Hepatocyte (in vitro differentiated cells): ENCODE results near the gene KCNN3. TPM values are rescaled to one million over a fixed set of nuclear protein-coding genes. Genes with fewer than 3 reads are reported as not detected.

Experiments used
- DNase-seq: peaks from one replicate; pipeline ENCODE4 v3.0.0-alpha.2; 2016; ENCODE audit warnings: low spot score
- H2AFZ ChIP-seq: fragments of 200-600 bp; sonication (generic); 2 replicates; pipeline ENCODE4 v1.6.0; 2016; ENCODE audit warnings: antibody characterized with exemption, mild to moderate bottlenecking
- H3K27ac ChIP-seq: fragments of 200-600 bp; sonication (generic); 2 replicates; pipeline ENCODE4 v1.5.1; 2016; ENCODE audit warnings: mild to moderate bottlenecking
- H3K27me3 ChIP-seq: fragments of 200-600 bp; sonication (generic); 2 replicates; pipeline ENCODE4 v1.6.1; 2016
- H3K36me3 ChIP-seq: fragments of 200-600 bp; sonication (generic); replicated peaks from 2 replicates; pipeline ENCODE4 v1.5.1; 2016; ENCODE audit warnings: low read depth; ENCODE audit not compliant: insufficient read depth
- H3K4me1 ChIP-seq: fragments of 200-600 bp; sonication (generic); 2 replicates; pipeline ENCODE4 v1.5.1; 2016; ENCODE audit warnings: mild to moderate bottlenecking, moderate library complexity; ENCODE audit not compliant: insufficient read depth
- H3K4me2 ChIP-seq: fragments of 200-600 bp; sonication (generic); 2 replicates; pipeline ENCODE4 v1.6.0; 2016
- H3K4me3 ChIP-seq: fragments of 200-600 bp; sonication (generic); 2 replicates; pipeline ENCODE4 v1.5.1; 2016; ENCODE audit warnings: mild to moderate bottlenecking
- H3K79me2 ChIP-seq: fragments of 200-600 bp; sonication (generic); 2 replicates; pipeline ENCODE4 v1.6.0; 2017; ENCODE audit warnings: mild to moderate bottlenecking
- H3K9me2 ChIP-seq: fragments of 200-600 bp; sonication (generic); replicated peaks from 2 replicates; pipeline ENCODE4 v1.6.0; 2017; ENCODE audit warnings: mild to moderate bottlenecking; ENCODE audit not compliant: insufficient read depth
- H3K9me3 ChIP-seq: fragments of 200-600 bp; sonication (generic); 2 replicates; pipeline ENCODE4 v1.5.1; 2016; ENCODE audit warnings: low read depth, mild to moderate bottlenecking
- H4K20me1 ChIP-seq: fragments of 200-600 bp; sonication (generic); 2 replicates; pipeline ENCODE4 v1.6.0; 2016; ENCODE audit warnings: mild to moderate bottlenecking; ENCODE audit not compliant: insufficient read depth, poor library complexity, severe bottlenecking
- CTCF ChIP-seq: fragments of 200-600 bp; sonication (generic); IDR thresholded peaks from 2 replicates; pipeline ENCODE4 v1.5.1; 2016; ENCODE audit warnings: antibody characterized with exemption, mild to moderate bottlenecking; ENCODE audit not compliant: poor library complexity
- EZH2 ChIP-seq: fragments of 200-600 bp; sonication (generic); IDR thresholded peaks from 2 replicates; pipeline ENCODE4 v1.6.1; 2016; ENCODE audit warnings: antibody characterized with exemption, mild to moderate bottlenecking, borderline replicate concordance
- EZH2phosphoT487 ChIP-seq: fragments of 200-600 bp; sonication (generic); IDR thresholded peaks from one replicate; pipeline ENCODE4 v1.6.1; 2018; ENCODE audit warnings: antibody characterized with exemption, mild to moderate bottlenecking, low read depth, moderate library complexity; ENCODE audit not compliant: unreplicated experiment, severe bottlenecking
- WGBS: methylation state at CpG from one replicate; pipeline ENCODE4 v1.1.6; 2016; ENCODE audit warnings: low lambda C conversion rate; ENCODE audit errors: missing lambda C conversion rate; 5-methylcytosine and 5-hydroxymethylcytosine counted together
- polyA plus RNA-seq: library from polyadenylated mRNA; unstranded; fragments of >200 nt; fragmentation: Nextera tagmentation; extraction: Ambion mirVana; gene quantifications from 2 replicates; pipeline ENCODE4 v1.2.1, GENCODE V29; 2016
- total RNA-seq: library from RNA; depleted of rRNA; stranded (reverse); fragments of >200 nt; gene quantifications from 2 replicates; pipeline ENCODE4 v1.2.3, GENCODE V29; 2014

KCNN3 gene
- total RNA-seq (0.36 and 0.67 TPM in 2 replicates), polyA plus RNA-seq (0.56 and 1.3 TPM in 2 replicates)

- H3K9me2 ChIP-seq, result no peaks in the 10 kb centered on the region
- TF ChIP-seq EZH2, result no peak
- TF ChIP-seq EZH2phosphoT487, result no peak
- TF ChIP-seq CTCF, result no peak
- WGBS, result 2% methylated on average over 17 of the region's 17 CpGs
- H3K27me3 ChIP-seq, result peaks cover 19% of the 10 kb centered on the region
- H3K27ac ChIP-seq, result no peak within 1 kb of the TSS
- DNase-seq, result peak; percentile 96
- H3K36me3 ChIP-seq, result no peaks in the 10 kb centered on the region
- peaks cover 5% of the 10 kb centered on the region for H3K4me1 ChIP-seq
- H3K9me3 ChIP-seq, result no peaks in the 10 kb centered on the region
- peak within 1 kb of the TSS; percentile 72 for H3K4me2 ChIP-seq
- no peak within 1 kb of the TSS for H2AFZ ChIP-seq
- H3K79me2 ChIP-seq, result no peaks in the 10 kb centered on the region
- H3K4me3 ChIP-seq, result no peak within 1 kb of the TSS
- H4K20me1 ChIP-seq, result no peaks in the 10 kb centered on the region
These were observed at the start of gene KCNN3 for GRCh38 chr1:154870115-154870571. KCNN3 (minus strand) TSS chr1:154870281; CDS start chr1:154869964, 317 bp downstream.

GRCh38 chr1:154913273-154913672 is 43.2 kb upstream of the KCNN3 start:
- Histone ChIP-seq H2AFZ (no peak overlapping the region), H3K36me3 (no peaks in the 10 kb centered on the region), H3K9me3 (no peaks in the 10 kb centered on the region), H3K4me3 (no peak overlapping the region), H3K4me2 (no peak overlapping the region), H4K20me1 (no peaks in the 10 kb centered on the region), H3K4me1 (no peaks in the 10 kb centered on the region), H3K9me2 (no peaks in the 10 kb centered on the region), H3K79me2 (no peaks in the 10 kb centered on the region), H3K27ac (no peak overlapping the region), H3K27me3 (no peaks in the 10 kb centered on the region)
- WGBS, result 75% methylated on average over 3 of the region's 3 CpGs
- TF ChIP-seq EZH2 (no peak), EZH2phosphoT487 (no peak), CTCF (no peak)
- no peak for DNase-seq

GRCh38 chr1:154912755-154913154 is 42.7 kb upstream of the KCNN3 start:
- Histone ChIP-seq H3K36me3 (no peaks in the 10 kb centered on the region), H3K27ac (no peak overlapping the region), H3K27me3 (no peaks in the 10 kb centered on the region), H2AFZ (no peak overlapping the region), H3K79me2 (no peaks in the 10 kb centered on the region), H3K4me2 (no peak overlapping the region), H3K9me2 (no peaks in the 10 kb centered on the region), H3K9me3 (no peaks in the 10 kb centered on the region), H3K4me1 (no peaks in the 10 kb centered on the region), H3K4me3 (no peak overlapping the region), H4K20me1 (no peaks in the 10 kb centered on the region)
- TF ChIP-seq CTCF (no peak), EZH2phosphoT487 (no peak), EZH2 (no peak)
- DNase-seq, result no peak
- WGBS, result 68% methylated on average over 2 of the region's 2 CpGs
